HUES48 (cell line): Measurements from ENCODE around the gene CPXM2.

Experiments
- H3K27ac ChIP-seq: one replicate; pipeline ENCODE4 v1.7.0; 2013; ENCODE audit warnings: low read depth, low read length, inconsistent platforms
- H3K27me3 ChIP-seq: 2 replicates; pipeline ENCODE4 v1.6.1; 2013; ENCODE audit warnings: mild to moderate bottlenecking, low read length; ENCODE audit not compliant: control insufficient read depth, insufficient read depth
- H3K36me3 ChIP-seq: 2 replicates; pipeline ENCODE4 v1.6.1; 2013; ENCODE audit warnings: low read length; ENCODE audit not compliant: control insufficient read depth, insufficient read depth
- H3K4me1 ChIP-seq: 2 replicates; pipeline ENCODE4 v1.6.1; 2013; ENCODE audit warnings: mild to moderate bottlenecking, low read length; ENCODE audit not compliant: control insufficient read depth, insufficient read depth
- H3K4me3 ChIP-seq: 2 replicates; pipeline ENCODE4 v1.5.1; 2013; ENCODE audit warnings: mild to moderate bottlenecking, low read depth, low read length
- H3K9ac ChIP-seq: 2 replicates; pipeline ENCODE4 v1.6.1; 2013; ENCODE audit warnings: mild to moderate bottlenecking, low read depth, low read length, moderate library complexity
- H3K9me3 ChIP-seq: 2 replicates; pipeline ENCODE4 v1.6.1; 2013; ENCODE audit warnings: low read length; ENCODE audit not compliant: control insufficient read depth, insufficient read depth

The CPXM2 gene

GRCh38 chr10:123891144-123892071, at the start of gene CPXM2:
CPXM2 (minus strand) TSS chr10:123891807; CDS start chr10:123891659, 148 bp downstream.
- H3K27ac ChIP-seq: no peak within 1 kb of the TSS
- H3K36me3 ChIP-seq: no peaks in the 10 kb centered on the region
- H3K9ac ChIP-seq: 0 out of 2 replicates have a peak within 1 kb of the TSS, but pooled peaks have one; percentile 13
- no peaks in the 10 kb centered on the region for H3K9me3 ChIP-seq
- H3K4me3 ChIP-seq: peak within 1 kb of the TSS; percentile 66
- H3K27me3 ChIP-seq: peaks cover 23% of the 10 kb centered on the region
- peaks cover 15% of the 10 kb centered on the region for H3K4me1 ChIP-seq

GRCh38 chr10:123939591-123939990, 48.0 kb upstream of the CPXM2 start:
- Histone ChIP-seq H3K4me3 (no peak overlapping the region), H3K27me3 (no peaks in the 10 kb centered on the region), H3K36me3 (no peaks in the 10 kb centered on the region), H3K9me3 (no peaks in the 10 kb centered on the region), H3K4me1 (no peaks in the 10 kb centered on the region), H3K27ac (no peak overlapping the region), H3K9ac (no peak overlapping the region)

- Histone ChIP-seq H3K27me3 (no peaks in the 10 kb centered on the region), H3K9ac (no peak overlapping the region), H3K4me1 (no peaks in the 10 kb centered on the region), H3K9me3 (no peaks in the 10 kb centered on the region), H3K4me3 (no peak overlapping the region), H3K36me3 (no peaks in the 10 kb centered on the region), H3K27ac (no peak overlapping the region)
These were observed 47.3 kb upstream of the CPXM2 start for GRCh38 chr10:123938890-123939289.

GRCh38 chr10:123936426-123936825, 44.8 kb upstream of the CPXM2 start:
- Histone ChIP-seq H3K4me1 (no peaks in the 10 kb centered on the region), H3K9me3 (peaks cover 14% of the 10 kb centered on the region)

GRCh38 chr10:123935680-123936079, 44.1 kb upstream of the CPXM2 start:
- no peaks in the 10 kb centered on the region for H3K27me3 ChIP-seq
- H3K9me3 ChIP-seq: peaks cover 22% of the 10 kb centered on the region
- H3K36me3 ChIP-seq: no peaks in the 10 kb centered on the region
- no peak overlapping the region for H3K9ac ChIP-seq
- H3K4me1 ChIP-seq: no peaks in the 10 kb centered on the region
- H3K27ac ChIP-seq: no peak overlapping the region
- no peak overlapping the region for H3K4me3 ChIP-seq

More at GRCh38 chr10:123936426-123936825, 44.8 kb upstream of the CPXM2 start:
- Histone ChIP-seq H3K27ac (no peak overlapping the region), H3K4me3 (no peak overlapping the region), H3K9ac (no peak overlapping the region), H3K36me3 (no peaks in the 10 kb centered on the region), H3K27me3 (no peaks in the 10 kb centered on the region)

- no peak overlapping the region for H3K4me3 ChIP-seq
- no peak overlapping the region for H3K9ac ChIP-seq
- peaks cover 29% of the 10 kb centered on the region for H3K9me3 ChIP-seq
- no peaks in the 10 kb centered on the region for H3K36me3 ChIP-seq
- H3K4me1 ChIP-seq: no peaks in the 10 kb centered on the region
- no peak overlapping the region for H3K27ac ChIP-seq
- H3K27me3 ChIP-seq: no peaks in the 10 kb centered on the region
These were observed 43.2 kb upstream of the CPXM2 start for GRCh38 chr10:123934846-123935245.

- H3K4me1 ChIP-seq: no peaks in the 10 kb centered on the region
- H3K9ac ChIP-seq: no peak overlapping the region
- H3K4me3 ChIP-seq: no peak overlapping the region
- H3K9me3 ChIP-seq: peaks cover 29% of the 10 kb centered on the region
- H3K27me3 ChIP-seq: no peaks in the 10 kb centered on the region
- H3K27ac ChIP-seq: no peak overlapping the region
- no peaks in the 10 kb centered on the region for H3K36me3 ChIP-seq
These were observed 38.9 kb upstream of the CPXM2 start for GRCh38 chr10:123930340-123931001.

- no peaks in the 10 kb centered on the region for H3K4me1 ChIP-seq
- no peak overlapping the region for H3K4me3 ChIP-seq
- H3K27ac ChIP-seq: no peak overlapping the region
- H3K9me3 ChIP-seq: peaks cover 29% of the 10 kb centered on the region
- no peak overlapping the region for H3K9ac ChIP-seq
- no peaks in the 10 kb centered on the region for H3K27me3 ChIP-seq
- H3K36me3 ChIP-seq: no peaks in the 10 kb centered on the region
These were observed 38.2 kb upstream of the CPXM2 start for GRCh38 chr10:123929791-123930190.

- no peak overlapping the region for H3K27ac ChIP-seq
- no peaks in the 10 kb centered on the region for H3K36me3 ChIP-seq
- no peaks in the 10 kb centered on the region for H3K4me1 ChIP-seq
- H3K9ac ChIP-seq: no peak overlapping the region
- H3K27me3 ChIP-seq: no peaks in the 10 kb centered on the region
- H3K9me3 ChIP-seq: peaks cover 29% of the 10 kb centered on the region
- H3K4me3 ChIP-seq: no peak overlapping the region
These were observed 36.8 kb upstream of the CPXM2 start for GRCh38 chr10:123928427-123928826.

- Histone ChIP-seq H3K36me3 (no peaks in the 10 kb centered on the region), H3K9me3 (peaks cover 15% of the 10 kb centered on the region), H3K9ac (no peak overlapping the region), H3K4me1 (no peaks in the 10 kb centered on the region), H3K27me3 (no peaks in the 10 kb centered on the region; the same call in 1 of the 2 replicates), H3K4me3 (no peak overlapping the region), H3K27ac (no peak overlapping the region)
These were observed 35.0 kb upstream of the CPXM2 start for GRCh38 chr10:123926401-123927264.
